HuH-7 (cell line): ENCODE results near the gene C13orf42.
A peak's percentile ranks its signal among the peaks of the same experiment; 100 is the strongest.

Experiments used
- DNase-seq: peaks from one replicate; pipeline ENCODE4 v3.0.0; 2011; ENCODE audit warnings: low spot score

The C13orf42 gene

DNA sequence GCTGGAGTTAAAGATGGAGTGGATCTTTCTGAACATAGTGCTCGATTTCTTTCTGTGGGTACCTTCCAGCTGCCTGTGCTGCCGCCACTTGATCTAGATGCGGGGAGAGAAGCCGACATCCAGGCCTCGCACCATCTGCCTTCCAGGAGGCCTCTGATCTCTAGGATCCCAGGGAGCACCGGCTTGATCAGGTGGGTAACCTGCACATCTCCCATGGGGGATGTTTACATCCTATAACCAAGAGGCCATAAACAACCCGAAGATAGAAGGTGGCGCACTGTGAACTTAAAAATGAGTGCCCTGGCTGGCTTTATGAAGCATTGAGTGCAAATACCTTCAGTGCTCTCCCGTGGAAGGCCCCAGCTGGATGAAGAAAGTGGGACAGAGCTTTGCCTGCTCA lies at the start of gene C13orf42:
Gene C13orf42, minus strand, starts transcription at position 101 of the 400 bp plus-strand sequence. Its CDS starts 65 bp downstream, at position 36.
- no peak for DNase-seq

DNA sequence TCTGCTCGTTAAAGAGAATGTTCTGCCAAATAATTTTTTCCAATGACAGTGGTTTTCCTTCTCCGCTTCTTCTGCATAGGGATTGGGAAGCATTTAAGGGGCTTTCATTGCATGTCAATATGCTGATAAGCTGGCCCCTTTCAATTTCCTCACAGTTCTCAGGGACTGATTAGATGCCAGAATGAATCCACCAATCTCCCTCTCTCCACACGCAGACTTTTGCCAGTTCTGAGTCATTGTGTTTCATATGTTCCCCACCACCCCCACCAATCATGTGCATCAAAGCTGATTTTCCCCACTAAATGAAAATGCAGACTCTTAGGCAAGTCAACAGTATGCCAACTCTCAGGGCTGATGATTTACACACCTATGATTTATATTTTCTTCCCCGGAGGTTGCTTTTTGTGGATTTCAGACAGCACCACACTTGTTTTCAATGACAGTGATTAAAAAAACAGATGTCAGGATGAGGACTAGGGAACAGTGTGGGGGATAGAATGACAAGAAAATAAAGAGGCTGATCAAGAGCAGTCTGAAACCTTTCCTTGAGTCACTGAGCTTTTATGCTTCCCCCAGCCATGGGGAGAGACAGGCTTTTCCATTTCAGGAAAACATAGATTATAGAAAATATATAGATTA lies 47.9 kb upstream of the C13orf42 start:
- no peak for DNase-seq

DNA sequence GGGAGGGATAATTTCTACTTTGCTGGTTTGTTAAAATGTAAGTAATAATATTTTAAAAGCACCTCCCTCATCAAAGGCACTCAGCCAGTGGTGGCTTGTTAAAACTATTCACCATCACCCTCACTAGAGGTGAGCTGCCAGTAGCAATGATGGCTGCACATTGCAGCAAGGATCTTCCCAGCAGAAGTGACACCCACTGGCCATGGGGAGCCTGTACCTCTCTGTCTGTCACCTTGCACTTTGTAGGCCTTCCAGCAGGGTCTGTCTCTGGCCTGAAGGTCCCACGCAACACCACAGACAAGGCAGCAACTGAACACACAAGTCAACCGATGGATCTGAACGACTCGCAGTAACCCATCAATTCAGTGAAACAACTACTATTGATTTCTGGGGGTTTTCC lies 47.3 kb upstream of the C13orf42 start:
- no peak for DNase-seq

DNA sequence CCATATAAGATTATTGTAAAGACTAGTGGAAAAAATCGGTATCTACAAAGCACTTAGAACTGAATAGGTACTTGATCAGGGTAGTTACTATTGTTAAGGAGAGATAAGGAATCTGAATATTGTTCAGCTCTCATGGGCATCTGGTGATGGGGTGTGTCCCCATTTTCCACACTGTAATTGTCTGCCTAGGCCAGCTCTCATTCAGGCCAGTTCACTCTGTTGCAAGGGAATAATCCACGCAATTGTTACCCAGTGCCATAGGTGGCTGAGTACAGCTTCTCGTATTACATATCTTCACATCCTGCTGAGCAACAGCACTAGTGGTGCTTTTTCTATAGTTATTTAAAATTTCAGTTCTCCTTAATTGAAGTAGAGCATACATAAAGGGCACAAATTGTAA lies 45.6 kb upstream of the C13orf42 start:
- DNase-seq, result no peak

DNA sequence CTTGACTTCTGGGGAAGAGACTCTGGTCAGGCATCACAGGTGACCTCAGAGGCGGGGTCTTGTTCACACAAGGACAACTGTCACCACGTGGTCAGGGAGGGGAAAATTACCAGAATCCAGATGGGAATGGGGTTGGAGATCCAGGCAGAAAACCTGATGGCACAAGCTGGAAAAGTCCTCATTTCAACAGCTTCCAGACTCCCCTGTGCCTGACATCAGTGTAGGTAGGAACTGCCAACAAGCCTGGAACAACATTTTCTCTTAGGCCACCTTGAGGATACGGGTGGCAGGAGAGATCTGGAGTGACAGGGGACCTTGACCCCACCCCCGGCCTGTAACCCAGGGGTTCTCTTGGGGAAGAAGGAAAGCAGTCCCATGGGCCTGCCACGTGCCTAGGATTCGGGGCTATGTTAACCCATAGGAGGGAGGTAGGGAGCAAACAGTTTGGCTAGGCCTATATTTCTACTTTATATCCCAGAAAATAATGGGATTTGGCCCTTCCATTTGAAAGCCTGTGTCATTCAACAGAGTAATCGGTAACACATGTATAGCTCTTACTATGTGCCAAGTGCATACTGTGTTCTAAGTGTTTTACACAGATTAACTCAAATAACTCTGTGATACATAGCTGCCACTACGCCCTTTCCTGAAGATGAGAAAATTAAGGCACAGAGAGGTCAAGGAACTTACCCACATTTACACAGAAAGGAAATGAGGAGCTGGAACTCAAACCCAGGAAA lies 44.9 kb upstream of the C13orf42 start:
- DNase-seq, result no peak

DNA sequence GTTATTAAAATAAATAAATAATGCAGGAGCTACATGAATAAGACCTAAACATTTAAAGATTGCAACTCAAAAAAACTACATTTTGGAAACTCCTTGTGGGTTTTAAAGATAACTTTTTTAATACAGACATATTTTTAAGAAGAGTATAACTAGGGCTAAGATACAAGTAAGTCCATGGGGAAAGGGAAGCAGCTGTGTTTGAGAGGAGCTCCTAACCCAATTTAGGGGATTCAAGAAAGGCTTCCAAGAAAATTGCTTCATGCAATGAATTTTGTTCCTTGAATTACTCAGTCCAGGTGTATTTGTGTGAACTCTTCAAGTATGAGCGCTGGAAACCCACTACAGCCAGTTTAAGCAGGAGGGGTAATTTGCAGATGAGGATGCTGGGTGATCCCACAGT lies 44.1 kb upstream of the C13orf42 start:
- DNase-seq, result no peak

DNA sequence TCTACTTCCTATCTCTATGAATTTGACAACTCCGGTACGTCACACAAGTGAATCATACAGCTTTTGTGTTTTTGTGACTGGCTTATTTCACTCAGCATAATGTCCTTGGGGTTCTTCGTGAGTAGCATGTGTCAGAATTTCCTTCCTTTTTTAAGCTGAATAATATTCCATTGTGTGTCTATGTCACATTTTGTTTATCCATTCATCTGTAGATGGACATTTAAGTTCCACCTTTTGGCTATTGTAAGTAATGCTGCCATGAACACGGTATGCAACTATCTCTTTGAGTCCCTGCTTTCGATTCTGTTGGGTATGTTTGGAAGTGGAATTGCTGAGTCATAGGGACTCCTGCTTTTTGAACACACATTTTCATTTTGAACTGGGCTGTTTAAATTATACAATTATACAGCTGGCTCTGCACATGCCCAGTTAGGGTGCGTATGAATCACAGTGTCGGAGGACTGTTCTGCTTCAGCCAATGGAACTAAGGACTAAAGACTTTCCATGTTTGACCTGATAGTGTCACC lies 43.0 kb upstream of the C13orf42 start:
- no peak for DNase-seq

DNA sequence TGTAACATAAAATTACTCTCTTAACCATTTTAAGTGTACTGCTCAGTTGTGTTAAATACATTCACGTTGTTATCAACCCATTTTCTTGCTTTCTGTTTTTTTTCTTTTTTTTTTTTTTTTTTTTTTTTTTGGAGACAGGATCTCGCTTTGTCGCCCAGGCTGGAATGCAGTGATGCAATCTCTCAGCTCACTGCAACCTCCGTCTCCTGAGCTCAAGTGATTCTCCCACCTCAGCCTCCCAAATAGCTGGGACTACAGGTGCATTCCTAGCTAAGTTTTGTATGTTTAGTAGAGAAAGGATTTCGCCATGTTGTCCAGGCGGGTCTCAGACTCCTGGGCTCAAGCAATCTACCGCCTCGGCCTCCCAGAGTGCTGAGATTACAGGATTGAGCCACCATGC lies 42.5 kb upstream of the C13orf42 start:
- DNase-seq, result no peak

DNA sequence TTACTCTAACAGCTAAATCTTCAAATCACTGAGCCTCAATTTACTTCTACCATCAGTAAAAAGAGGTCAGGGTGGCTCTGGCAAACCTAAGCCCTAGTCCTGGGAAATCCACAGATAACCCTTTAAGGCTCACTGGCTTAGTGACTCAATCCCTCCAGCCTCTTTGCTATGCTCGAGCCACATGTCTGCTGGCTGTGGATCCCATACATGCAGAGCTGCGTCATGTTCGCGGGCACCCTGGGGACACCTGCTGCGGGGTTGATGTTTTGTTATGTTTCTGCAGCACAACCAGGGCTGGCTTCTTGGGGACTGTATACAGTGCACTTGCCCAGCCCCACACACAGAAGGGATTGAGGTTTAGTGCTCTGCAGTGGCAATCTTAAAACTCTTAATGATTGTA lies 41.6 kb upstream of the C13orf42 start:
- no peak for DNase-seq

DNA sequence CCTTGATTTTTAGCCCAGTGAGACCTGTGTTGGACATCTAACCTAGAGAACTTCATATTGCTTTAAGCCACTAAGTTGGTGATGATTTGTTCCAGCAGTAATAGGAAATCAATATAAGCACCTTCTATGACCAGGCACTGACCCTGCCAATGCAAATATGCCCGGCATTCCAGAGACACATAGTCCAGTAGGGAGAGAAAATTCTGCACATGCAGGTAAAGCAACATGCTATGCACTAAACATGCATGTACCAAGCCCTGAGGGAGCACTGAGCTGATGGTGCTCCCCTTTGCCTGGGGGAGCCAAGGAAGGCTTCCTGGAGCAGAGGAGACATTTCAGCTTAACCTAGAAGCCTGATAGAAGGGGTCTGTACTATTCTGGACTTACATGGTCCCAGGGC lies 40.4 kb upstream of the C13orf42 start:
- DNase-seq, result no peak

DNA sequence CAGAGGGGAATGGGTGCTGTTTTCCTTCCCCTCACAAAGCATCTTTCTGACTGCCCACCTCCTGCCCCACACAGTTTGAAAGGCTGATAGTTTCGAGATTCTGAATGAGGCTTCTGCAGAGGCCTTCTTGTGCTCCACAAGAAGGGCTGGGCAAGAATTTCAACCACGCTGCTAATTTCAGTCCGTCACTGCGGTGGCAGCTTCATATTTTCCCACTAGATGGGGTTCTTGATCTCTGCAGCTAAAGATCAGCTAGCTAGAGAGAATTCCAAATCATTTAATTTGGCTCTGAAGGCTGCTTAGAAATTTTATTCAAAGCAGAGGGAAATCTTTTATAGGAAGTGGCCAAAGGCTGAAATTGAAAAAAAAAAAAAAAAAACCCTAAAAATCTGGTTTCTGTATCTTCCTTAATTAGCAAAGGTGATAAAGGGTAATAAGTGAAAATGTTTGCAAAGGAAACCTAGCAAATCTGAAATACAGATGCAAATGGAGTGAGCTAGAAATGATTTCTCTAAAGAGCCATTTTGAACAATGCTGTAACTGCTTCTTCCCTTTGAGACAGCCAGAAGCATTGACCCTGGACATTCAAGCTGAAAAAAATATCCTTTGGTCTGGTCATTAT lies 38.0 kb upstream of the C13orf42 start:
- peak; percentile 21 for DNase-seq

DNA sequence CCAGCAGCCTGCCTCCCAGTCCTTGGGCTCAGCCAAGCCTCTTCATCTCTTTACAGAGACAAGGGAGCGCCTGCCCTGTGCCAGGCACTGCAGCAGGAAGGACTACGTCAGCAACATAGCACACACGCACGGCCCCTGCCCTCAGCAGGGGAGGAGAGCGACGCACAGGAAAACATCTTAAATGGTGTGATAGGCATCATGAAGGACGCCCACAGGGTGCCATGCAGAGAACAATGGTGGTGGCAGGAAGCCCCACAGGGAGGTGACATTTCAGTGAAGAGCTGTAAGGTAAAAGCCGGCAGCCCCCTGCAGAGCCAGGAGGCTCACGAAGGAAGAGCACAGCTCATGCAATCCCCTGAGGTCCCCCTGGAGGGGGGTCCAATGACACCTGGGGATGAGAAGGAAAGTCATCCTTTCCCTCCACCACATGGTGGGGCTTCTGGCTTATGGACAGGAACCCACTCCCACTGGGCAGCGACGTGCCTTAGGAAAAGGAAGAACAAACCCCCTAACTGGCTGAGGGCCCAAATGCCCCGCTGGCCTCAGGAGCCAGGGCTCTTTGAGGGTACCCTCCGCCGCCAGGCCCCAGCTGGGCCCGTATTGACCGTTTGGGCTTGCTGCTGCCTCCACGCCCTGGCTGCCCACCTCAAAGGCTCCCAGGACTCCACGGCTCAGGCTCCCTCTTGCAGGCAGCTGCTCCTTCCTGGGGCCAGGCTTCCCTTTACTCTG lies 37.3 kb upstream of the C13orf42 start:
- no peak for DNase-seq

DNA sequence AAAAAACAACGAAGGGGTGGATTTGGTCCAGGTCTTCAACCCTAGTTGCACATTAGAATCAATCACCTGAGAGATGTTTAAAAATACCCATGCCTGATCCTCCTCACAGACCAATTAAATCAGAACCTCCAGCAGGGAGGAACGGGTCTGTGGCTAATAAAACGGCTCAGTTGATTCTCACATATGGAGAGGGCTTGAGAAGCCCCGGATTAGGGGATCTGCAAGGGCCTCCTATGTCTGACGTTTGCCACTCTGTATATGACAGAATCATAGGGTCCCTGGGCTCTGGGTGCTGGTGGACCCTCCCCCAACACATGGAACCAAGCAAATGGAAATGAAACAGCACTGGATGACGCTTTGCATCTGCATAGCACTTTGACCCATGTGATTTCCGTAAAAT lies 36.7 kb upstream of the C13orf42 start:
- DNase-seq, result no peak

DNA sequence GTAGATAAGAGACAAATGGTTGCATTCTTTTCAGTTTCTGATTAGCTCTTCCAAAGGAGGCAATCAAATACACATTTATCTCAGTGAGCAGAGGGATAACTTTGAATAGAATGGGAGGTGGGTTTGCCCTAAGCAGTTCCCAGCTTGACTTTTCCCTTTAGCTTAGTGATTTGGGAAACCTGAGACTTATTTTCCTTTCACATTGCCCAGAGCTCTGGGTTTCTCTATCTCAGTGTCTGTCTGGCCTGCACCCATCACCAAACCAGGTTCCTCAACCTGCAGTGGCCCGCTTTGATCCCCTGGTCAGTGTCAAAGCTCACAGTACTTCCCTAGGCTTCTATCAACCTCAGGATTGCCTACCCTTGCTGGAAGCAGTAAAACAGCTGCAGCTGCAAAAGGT lies 35.6 kb upstream of the C13orf42 start:
- DNase-seq, result no peak

DNA sequence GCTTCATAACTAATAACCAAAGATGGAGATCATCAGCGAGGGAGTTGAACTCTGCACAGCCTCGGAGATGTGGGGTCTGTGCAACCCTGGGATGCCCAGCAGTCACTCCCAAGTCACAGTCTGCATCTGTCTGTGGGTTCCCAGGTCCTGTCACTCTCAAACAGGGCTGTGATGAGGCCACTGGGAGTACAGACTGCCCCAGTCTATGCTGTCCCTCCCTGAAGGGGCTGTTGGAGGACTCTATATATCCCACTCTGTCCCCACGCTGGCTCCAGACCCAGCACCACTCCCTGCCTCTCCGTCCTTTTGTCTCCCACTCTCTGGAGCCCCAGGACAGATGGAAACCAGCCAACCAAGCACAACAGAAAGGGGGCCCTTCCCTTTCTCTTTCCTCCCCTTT lies 26.2 kb upstream of the C13orf42 start:
- DNase-seq, result no peak

DNA sequence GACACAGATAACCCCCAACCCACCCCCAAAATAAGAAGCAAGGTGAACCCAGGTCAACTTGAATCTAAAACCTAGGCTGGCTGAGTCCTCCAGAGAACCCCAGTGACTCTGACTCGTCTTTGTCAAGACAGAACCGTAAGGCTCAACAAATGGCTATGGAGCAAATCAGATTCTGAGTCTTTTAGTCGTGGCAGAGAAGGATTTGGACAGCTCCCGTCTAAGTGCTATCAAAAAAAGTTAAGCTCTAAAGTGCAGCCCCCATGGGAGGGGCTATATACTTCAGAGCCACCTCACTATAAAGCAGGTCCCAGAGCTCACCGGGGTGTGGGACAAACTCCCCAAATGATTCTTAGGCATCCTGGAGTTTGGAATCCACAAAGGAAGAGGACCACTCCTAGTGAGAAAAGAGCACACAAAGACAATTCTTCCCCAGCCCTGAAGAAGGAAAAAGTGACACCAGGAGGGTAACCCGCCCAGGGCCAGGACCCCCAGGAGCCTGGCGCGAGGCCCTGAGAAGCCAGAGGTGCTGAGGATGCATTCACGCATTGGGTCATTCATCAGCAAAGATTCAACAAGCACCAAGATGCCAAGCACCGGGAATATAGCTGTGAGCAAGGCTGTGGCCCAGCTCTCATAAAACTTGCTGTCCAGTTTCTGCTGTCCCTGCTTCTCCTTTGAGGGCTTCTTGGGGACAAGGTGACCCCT lies 25.4 kb upstream of the C13orf42 start:
- no peak for DNase-seq

DNA sequence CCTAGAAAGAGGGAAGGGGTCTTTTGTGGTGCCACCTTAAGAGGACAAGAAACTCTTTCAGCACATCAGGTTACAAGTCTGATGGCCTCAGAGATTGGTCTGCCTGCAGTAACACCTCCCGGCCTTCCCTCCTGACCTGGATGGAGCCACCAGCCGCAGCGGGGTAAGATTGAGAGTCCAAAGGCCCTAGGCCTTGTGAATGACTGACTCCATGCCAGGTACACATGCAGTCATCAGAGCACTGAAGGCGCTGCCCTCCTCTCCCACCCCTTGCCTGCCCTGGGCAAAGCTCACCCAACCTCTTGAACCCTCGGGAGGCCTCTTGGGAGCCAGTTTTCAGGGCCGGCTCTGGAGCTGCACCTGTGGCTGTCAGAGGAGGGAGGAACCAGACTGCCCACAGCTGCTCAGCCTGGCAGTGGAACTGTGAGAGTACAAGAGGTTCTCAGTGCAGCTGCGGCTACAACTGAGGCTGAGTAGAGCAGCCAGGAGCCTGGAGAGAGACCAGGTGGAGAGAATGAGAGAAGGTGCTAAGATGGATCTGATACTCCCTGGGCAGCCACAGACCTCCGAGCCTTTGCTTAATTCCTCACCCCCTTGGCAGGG lies 23.8 kb upstream of the C13orf42 start:
- DNase-seq, result no peak

DNA sequence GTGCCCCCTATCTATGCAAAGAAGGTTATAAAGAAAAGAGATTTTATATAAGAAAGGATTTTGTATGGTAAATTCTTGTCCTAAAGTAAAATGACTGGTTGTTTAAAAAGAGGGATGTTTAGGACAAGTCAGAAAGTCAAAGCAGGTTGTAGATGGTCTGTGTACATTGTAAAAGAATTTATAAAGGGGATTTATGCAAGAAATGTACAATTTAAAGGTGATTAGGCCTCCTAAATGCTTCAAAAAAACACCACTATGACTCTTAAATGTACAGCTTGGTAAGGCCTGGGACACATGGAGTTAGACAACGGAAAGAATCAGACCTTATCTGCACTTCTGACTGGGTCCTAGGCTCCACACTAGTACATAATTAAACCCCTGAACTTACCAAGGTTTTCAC lies 19.3 kb upstream of the C13orf42 start:
- no peak for DNase-seq

DNA sequence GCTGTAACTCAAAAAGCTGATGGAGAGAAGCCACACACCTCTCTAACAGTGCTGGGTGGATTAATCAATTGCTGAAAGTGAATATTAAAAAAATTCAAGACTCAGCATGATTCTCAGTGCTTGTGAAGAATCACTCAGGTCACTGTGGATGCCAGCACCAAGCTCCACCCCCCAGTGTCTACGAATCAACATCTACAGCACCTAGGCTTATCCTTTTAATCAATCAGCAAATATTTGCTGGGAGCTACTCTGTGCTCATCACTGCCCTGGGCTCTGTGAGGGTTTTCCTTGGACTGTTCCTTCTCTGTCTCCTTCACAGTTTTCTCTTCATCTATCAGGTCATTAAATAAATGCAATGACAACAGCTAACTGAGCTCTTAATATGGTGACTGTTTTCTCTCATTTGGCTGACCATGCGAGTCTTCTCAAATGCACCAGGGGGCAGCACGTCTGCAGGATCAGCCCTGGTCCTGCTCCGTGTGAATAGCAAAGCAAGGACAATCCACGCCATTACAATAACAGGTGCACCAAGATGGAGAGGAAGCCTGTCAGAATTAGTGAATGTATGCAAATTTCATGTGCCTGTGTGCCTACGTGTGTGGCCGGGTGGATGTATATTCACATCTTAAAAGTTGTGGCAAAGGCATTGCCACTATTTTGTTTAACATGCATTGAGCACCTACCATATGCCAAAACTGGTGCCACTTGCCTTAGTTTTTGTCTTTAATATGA lies 14.6 kb upstream of the C13orf42 start:
- peak; percentile 29 for DNase-seq

DNA sequence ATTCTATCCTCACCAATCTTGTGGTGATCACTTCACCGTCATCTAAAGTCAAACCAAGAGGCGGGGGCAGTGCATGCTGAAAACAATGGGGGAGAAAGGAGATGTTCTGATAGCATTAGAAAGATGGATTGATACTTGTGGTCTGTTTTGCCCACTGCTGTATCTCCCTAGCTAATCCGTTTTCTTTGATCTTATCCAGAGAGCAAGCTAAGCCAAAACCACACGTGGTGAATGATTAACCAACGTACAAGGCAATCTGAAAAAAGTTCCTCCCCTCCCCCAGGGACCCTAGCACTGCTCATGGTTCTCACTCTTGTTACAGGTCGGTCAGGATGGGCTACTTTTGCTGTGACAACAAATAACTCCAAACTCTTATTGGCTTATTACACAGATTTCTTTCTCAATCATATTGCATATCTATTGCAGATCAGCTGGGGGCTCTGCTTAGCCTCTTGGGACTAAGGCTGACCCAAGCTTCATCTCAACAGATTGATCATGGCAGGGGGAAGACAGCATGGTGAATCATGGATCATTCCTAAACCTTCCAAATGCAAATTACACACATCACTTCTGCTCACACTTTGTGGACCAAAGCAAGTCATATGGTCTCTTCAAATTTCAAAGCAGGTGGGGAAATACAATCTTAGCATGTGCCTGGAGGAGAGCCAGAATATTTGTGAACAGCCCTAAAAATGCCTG lies 11.9 kb upstream of the C13orf42 start:
- DNase-seq, result peak; percentile 27
